Non-pigmented ciliary epithelial cell (primary cell): ENCODE data around the gene MRPS7.
A peak's percentile ranks its signal among the peaks of the same experiment; 100 is the strongest.
"Not testable (repeated sequence)": the region's sequence is repeated elsewhere in the genome, so short reads cannot be mapped to it uniquely, and the experiment has no call there.

ENCODE experiments used
- DNase-seq: peaks from one replicate; pipeline ENCODE4 v3.0.0-alpha.2; 2010; ENCODE audit warnings: low read depth

Gene MRPS7

DNA sequence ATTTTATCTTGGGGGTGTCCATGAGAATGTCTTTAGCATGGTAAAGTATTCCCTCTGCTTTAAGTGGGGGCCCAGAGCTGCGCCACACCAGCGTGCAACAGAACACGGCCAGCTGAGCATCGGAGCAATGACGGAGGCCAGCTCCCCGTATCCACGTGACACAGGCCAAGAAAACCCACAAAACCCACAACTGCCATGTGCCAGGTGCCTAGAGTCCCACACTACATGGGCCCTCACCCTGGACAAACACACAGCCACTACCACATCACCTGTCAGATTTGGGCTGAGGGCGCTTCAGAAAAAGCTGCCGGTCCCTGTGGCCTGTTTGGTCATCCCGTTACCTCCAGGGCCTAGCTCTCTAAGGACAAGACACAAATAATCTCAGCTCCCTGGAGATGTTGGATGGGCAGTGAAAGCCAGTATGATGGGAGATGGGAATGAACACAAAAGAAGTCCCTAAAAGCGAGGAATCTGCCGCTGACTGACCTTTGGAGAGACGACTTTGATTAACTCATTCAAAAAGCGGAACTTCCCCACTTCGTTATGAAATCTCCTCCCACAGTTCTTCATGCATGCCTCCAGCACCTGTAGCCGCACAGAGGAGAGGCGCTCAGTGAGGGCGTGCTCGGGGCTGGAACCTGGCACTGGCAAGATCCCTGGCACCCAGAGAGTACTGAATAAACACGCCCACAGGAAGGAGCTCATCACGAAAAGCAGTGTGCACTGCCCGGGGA is 17.4 kb upstream of the MRPS7 start:
- no peak for DNase-seq

DNA sequence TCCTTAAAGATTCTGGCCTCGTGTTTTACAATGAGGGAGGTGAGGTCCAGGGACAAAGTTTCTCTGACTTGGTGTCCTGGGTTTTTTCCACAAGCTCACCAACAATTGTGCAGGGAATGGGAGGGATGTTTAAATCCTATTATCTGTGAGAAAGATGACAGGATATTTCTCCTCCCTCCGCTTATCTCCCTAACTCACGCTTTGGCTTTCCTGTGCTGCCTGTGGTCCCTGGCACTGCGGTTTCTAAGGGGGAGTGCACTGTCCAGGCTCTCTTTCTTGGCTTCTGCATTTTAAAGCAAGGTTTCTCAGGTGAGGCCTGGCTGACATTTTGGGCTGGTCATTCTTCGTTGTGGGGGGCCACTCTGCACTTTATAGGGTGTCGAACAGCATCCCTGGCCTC is 16.7 kb upstream of the MRPS7 start:
- no peak for DNase-seq

DNA sequence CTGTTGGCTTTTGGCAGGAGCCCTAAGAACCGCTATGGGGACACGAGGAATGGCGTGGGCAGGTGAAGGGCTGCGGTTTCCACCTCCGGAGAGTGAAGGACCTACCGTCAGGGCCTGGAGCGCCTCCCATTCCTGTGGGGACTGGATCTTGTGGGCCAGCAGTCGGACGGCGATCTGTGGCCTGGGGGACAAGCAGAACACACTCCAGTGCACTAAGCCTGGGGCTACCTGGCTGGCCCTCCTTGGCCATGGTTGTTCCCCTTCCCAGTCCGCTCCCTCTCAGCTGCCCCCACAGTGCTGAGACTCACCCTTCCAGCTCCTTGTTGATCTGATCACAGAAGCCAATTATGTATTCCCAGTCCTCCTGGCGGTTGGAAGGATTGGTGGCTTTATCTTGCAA is 15.3 kb upstream of the MRPS7 start:
- no peak for DNase-seq

DNA sequence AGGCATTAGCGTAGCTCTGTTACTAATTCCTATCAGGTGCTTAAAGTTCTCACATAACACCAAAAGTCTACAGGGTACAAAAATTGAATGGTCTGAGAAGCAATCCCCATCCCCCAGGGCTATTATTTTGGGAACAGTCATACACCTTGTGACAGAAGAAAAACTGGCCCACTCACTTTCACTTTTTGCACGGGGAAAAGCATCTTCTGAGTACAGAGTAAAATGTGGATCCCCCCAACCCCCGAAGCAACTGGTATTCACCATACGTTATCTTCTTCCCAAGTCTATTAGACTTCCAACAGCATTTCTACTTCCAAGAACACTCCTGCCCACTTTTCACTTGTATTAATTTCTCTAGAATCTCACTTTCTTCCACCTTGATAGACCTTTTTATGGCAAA is 12.1 kb upstream of the MRPS7 start:
- DNase-seq, result no peak

DNA sequence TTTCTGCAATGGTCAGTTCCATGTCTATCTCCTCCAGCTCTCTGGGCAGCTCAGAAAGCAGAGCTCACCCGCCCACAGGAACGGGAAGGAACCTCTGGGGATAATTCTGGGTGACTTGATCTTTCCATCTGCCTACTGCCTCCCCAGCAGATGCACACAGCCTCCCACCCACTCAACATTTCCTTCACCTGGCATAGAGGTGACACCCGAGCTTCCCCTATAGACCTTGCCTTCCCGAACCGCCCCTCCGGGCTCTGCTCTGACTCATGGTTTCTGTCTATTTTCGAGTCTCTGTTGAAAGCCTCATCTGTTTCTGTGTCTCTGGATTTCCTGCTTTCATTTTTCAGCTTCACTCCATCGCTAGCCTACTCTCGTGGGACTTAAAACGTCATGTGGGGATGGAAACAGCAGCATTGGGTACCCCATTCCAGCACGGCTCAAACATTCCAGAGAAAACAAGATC is 11.6 kb upstream of the MRPS7 start:
- no peak for DNase-seq

DNA sequence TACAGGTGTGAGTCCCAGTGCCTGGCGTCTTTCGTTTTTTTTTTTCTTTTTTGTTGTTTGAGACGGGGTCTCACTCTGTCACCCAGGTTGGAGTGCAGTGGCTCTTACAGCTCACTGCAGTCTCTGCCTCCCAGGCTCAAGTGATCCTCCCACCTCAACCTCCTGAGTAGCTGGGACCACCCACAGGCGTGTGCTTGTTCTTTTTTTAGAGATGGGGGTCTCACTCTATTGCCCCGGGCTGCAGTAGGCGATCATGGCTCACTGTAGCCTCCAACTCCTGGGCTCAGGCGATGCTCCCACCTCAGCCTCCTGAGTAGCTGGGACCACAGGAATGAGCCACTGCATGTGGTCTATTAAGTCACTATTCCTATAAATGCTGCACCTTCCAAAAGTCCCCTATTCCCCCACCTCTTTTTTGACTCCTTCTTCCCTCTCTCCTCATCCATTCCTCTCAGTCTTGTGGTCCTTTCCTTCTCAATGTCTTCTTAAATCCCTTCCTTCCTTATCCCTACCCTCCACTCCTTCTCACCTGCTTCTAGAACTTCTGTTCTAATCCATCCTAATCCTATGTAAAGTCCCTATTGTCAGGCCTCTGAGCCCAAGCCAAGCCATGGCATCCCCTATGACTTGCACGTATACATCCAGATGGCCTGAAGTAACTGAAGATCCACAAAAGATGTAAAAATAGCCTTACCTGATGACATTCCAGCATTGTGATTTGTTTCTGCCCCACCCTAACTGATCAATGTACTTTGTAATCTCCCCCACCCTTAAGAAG is 9.5 kb upstream of the MRPS7 start:
- DNase-seq, result no peak

DNA sequence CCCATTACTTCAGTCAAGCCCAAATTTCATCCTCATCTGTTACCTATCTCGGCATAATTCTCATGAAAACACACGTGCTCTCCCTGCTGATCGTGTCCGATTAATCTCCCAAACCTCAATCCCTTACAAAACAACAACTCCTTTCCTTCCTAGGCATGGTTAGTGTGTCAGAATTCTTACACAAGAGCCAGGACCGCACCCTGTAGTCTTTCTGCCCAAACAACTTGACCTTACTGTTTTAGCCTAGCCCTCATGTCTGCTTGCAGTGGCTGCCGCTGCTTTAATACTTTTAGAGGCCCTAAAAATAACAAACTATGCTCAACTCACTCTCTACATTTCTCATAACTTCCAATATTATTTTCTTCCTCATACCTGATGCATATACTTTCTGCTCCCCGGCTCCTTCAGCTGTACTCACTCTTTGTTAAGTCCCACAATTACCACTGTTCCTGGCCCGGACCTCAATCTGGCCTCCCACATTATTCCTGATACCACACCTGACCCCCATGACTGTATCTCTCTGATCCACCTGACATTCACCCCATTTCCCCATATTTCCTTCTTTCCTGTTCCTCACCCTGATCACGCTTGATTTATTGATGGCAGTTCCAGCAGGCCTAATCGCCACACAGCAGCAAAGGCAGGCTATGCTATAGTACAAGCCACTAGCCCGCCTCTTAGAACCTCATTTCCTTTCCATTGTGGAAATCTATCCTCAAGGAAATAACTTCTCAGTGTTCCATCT is 5.6 kb upstream of the MRPS7 start:
- DNase-seq, result not testable (repeated sequence)

DNA sequence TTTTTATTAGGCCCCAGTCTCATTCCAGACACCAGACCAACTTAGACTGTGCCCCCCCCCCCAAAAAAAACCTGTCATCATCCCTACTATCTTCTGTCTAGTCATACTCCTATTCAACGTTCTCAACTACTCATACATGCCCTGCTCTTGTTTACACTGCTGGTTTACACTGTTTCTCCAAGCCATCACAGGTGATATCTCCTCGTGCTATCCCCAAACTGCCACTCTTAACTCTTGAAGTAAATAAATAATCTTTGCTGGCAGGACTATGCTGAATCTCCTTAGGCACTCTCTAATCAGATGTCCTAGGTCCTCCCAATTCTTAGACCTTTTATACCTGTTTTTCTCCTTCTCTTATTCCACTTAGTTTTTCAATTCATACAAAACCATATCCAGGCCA is 4.5 kb upstream of the MRPS7 start:
- DNase-seq, result not testable (repeated sequence)

DNA sequence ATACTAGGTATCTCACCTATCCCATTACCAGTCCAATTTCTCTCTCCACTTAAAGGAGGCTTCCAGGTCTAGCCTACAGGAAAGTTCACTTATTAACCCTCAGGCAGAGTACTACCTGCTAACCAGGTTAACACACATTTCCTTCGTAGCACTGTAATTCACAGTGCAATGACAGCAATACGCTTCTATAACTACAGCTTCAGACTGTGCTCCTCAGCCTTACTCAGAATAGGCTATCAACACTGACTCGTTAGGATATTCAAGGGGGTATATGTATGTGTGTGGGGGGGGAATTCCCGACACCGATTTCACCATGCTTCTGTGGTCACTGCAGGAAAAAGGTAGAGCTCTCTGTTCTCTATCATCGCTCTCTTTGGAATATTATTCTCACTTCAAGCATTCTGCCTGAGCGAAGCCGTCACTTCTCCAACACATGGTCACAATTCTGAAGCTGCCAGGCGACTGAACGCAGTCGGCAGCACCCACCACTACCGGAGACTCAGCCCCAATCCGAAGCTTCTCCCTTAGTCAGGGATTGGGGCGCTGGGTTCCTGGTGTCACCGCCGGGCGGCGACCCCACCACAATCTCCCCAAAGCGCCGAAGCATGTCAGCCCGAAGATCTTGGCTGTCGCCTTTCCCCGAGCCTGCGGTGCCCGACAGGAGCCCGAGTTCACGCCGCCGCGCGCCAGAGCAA is 891 bp upstream of the MRPS7 start:
- DNase-seq, result no peak

DNA sequence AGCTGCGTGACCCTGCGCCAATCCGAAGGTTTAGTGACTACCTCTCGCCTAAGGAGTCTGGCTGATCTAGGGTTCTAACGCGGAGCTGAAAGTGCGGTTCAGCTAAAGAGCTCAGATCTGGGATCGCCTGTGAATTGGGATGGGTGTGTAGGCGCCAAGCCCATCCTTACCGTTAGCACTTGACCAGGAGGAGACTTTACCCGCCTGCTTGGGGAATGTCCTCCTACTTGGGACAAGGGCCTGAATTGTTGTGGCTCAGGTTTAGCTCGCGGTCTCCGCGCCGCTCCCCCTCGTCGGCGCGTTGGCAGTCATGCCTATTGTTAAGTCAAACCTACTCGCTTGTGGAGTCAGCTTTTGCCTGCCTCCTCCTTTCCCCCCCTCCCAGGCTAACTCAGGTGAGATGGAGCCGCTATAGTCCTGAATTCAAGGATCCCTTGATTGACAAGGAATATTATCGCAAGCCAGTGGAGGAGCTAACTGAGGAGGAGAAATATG is 480 bp downstream of the MRPS7 start:
- DNase-seq, result no peak

DNA sequence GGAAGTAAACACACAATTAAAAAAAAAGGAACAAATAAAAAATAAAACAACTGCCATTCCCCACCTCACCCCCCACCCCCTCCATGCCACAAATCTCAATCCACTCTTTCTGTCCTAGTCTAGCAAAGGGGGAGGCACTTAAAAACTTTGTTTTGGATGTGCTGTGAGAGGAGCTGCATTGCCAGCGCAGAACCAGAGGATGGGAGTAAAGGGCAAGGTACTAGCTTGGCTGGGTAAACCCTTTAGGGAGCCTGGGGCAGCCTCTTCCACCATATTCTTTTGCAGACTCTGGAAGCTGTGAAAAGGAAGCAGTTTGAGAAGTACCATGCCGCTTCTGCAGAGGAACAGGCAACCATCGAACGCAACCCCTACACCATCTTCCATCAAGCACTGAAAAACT is 1.4 kb downstream of the MRPS7 start:
- DNase-seq, result no peak

DNA sequence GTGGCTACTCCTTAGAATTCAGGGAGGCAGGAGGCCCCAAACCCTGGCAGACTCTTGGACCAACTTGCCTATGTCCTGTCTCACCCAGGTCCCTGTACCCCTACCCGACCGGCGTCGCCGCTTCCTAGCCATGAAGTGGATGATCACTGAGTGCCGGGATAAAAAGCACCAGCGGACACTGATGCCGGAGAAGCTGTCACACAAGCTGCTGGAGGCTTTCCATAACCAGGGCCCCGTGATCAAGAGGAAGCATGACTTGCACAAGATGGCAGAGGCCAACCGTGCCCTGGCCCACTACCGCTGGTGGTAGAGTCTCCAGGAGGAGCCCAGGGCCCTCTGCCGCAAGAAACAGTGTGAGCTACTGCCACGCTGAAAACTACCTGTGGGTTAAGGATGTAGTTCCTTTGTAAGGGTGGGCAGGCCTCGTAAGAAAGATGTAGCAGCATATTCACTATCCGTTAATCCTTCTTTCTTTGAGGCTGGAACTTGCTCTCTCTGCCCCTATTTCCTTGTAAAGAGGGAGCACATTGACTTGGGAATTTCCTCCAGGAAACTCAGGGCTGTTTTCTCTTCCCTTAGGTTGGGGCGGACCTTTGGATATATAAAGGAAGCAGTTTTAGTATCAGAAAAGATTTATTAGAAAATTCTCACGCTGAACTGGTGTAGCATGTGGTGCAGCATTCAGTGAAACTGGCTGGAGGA is 4.1 kb downstream of the MRPS7 start:
- DNase-seq, result no peak

DNA sequence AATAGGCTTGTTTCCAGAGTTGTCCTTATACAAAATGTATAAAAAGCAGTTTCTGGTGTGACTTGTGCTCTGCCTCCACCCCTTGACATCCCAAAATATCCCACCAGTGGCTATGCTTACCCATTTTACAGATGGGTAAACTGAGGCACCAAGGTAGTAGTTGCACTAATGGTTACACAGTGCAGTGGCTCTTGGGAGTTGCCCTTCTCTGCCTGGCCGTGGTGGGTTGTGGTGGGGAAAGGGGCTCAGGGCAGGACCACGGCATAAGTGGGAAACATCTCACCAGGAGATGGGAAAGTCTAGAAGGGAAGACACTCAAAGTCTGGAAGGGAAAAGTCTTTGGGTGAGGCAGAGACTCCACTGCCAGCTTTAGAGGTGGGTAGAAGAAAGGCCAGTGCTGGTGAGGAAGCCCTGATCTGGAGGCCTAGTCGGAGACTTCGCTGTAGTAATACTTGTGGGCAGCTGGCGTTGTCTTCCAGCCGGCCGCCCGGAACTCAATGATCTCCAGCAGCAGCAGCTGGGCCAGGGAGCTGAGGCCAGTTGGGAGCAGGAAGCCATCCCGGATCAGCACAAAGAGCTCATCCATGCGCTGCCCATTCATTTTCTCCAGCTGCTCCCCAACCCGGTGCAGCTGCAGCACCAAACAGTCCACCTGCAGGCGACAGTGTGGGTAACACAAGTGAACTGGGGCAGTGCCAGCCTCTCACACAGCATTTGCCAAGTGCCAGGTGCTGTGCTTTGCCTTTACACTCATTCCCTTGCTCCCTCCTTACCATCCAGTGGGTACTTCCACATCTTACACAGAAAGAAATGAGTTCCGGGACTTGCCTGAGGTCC is 4.9 kb downstream of the MRPS7 start:
- no peak for DNase-seq

DNA sequence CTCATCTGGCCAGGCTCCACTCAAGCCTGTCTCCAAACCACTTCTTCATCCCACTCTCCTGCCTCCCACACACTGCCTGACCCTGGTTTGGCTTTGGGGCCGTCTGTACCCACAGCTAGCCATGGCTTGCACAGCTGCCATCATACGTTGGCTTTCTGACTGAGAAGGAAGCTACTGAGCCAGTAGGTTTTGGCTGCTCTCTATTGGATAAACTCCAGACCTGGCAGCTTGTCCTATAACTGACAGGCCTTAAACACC is 5.4 kb downstream of the MRPS7 start:
- DNase-seq, result no peak

DNA sequence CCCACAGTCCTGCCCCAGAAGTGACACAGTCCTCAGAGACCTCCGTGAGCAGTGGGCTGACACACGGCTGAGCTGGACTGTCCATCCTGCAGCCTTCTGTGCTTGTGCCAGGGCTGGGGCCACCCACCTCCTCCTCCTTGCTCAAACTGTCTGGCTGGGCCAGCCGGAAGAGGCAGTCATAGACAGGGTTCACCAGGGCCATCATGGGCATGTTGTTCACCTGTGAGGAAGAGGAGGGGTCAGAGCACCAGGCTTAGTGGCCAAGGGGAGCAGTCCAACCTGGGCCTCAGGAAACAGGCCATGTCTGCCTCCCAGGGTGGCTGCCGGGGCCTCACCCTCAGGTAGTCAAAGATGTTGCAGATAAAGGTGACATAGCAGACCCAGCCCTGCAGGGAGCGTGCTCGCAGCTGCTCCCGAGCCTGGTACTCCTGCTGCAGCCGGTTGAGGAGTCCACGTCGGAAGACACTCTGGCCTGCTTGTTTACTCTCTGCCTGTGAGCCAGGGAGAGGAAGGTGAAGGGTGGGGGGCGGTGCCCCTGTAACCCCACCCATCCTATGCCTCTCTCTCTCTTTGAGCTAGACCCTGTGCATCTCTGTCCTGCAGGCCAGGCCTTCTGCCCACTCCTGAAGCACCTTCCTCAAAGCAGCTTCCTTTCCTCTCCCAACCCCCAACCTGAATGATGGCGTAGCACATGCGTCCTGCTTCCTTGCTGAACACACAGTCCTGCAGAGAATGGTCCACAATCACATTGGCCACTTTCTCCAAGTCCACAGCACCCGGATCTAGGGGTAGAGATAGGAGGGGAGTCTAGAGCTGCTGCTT is 5.9 kb downstream of the MRPS7 start:
- no peak for DNase-seq

DNA sequence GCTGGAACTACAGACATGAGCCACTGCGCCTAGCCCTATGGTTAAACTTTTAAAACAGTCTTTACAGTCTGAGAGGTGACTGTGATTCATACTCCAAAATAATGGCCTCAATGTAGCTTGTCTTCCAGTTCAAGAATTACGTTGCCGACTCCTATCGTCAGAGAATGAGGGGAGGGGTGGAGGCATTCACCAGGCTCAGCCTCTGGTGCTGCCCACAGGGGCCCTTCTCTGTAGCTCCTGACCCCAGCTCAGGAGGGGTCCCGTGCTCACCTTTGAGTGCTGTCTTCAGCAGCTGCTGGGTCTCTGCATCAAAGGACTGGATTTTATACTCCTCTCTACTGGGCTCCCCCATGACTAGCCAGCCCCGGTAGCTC is 8.2 kb downstream of the MRPS7 start:
- DNase-seq, result no peak

DNA sequence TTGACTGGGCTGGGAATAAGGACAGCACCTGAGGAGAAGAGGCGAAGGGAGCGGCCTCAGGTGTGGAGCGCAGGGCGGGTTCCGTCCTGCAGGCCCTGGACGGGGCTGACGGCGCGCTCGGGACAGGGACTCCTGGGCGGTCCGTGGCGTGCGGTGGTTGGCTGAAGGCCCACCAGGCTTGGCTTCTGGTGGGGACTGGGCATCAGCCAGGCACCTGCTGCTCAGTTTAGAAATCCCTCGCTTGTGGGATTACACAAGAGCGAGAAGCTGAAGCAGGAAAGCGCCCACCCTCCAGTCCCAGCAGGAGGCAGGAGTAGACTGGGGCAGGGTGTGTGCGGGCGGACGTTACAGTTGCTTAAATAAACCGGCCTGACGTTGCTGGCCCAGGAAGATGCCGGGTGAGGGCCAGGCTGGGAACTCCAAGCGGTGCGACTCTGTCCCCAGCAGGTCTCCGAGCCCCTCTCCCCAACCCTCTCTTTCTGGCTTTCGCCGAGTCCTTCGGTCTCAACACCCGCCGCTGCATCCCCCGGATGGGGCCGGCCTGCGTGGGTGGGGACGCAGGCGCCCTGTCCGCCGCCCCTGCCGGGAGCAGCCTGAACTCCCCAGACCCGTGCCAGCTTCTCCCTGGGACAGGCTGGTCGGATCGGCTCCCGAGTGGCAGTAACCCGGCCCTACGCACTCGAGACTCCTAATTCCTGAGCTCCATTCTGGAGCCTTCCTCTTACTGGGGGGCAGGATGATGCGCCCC is 8.7 kb downstream of the MRPS7 start:
- peak; percentile 18 for DNase-seq

DNA sequence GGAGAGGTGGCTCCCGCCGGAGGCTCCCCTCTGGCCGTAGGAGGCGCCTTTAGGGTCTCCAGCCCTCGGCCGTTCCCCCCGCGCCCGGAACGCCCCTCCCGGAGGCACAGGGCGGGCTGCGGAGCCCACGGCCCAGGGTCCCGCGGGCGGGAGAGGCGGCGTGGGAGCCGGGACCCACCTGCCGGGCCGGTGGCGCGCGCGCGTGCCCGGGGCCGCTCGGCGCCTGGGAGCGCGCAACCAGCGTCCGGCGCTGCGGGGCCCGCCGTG is 9.2 kb downstream of the MRPS7 start, which contains the start of gene MIF4GD:
MIF4GD (minus strand) TSS at position 266 of the 267 bp plus-strand sequence. CDS start 1,036 bp downstream, outside the sequence.
- no peak for DNase-seq

DNA sequence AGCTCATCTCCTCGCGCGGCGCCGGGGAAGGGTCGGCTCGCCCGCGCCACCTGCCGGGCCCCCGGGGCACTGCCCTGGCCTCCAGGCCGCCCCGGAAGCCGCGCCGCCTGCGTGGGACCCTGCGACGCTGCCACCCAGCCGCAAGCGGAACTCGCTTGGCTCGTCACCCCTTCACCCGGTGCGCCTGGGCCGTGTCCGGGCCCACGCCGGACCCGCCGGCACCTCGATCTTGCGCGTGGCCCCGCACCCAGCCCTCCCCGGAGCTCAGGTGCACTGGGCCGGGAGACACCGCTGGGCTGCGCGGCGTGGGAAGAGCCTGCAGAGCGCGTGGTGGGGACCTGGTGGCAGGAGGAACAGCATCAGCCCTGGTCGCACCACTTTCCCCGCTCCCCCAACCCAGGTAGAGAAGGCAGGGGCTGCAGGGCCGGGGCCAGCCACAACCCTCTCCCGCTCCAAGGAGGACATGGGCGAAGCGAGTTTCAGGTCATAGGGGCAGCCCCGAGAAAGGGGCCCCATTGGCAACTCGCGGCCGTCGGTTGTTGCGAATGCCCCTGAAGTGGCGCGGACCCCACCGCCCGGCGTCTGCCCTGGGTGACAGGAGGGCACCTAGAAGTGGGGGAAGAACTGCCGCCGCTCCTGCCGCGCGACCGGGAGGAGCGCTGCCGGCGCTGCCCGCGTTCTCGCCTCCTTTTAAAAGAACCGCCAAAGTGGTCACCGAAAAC is 9.7 kb downstream of the MRPS7 start:
- no peak for DNase-seq
